ACC112 (cell line): Measurements from ENCODE around the gene TCERG1L.

Experiments
- H2AFZ ChIP-seq: fragments of 200-600 bp; sonication (generic); one replicate; pipeline ENCODE4 v1.6.0; 2017; ENCODE audit warnings: antibody characterized with exemption, low read length; ENCODE audit not compliant: unreplicated experiment
- H3K27ac ChIP-seq: fragments of 200-600 bp; sonication (generic); 2 replicates; pipeline ENCODE4 v1.5.1; 2014; ENCODE audit warnings: low read depth, mild to moderate bottlenecking, antibody characterized with exemption, low read length, moderate library complexity
- H3K27me3 ChIP-seq: fragments of 200-600 bp; sonication (generic); 2 replicates; pipeline ENCODE4 v1.6.1; 2014; ENCODE audit warnings: mild to moderate bottlenecking, antibody characterized with exemption, low read length, moderate library complexity, mixed read lengths; ENCODE audit not compliant: insufficient read depth
- H3K36me3 ChIP-seq: fragments of 200-600 bp; sonication (generic); 2 replicates; pipeline ENCODE4 v1.6.1; 2016; ENCODE audit warnings: mild to moderate bottlenecking, antibody characterized with exemption, low read length, moderate library complexity, mixed read lengths; ENCODE audit not compliant: insufficient read depth
- H3K4me1 ChIP-seq: fragments of 200-600 bp; sonication (generic); one replicate; pipeline ENCODE4 v1.6.1; 2016; ENCODE audit warnings: low read length, mixed read lengths; ENCODE audit not compliant: insufficient read depth, unreplicated experiment, control insufficient read depth
- H3K4me3 ChIP-seq: fragments of 200-600 bp; sonication (generic); 2 replicates; pipeline ENCODE4 v1.5.1; 2014; ENCODE audit warnings: mild to moderate bottlenecking, low read depth, low read length
- H3K79me2 ChIP-seq: fragments of 200-600 bp; sonication (generic); one replicate; pipeline ENCODE4 v1.6.0; 2016; ENCODE audit warnings: low read length; ENCODE audit not compliant: control insufficient read depth, unreplicated experiment, insufficient read depth

Gene TCERG1L

DNA sequence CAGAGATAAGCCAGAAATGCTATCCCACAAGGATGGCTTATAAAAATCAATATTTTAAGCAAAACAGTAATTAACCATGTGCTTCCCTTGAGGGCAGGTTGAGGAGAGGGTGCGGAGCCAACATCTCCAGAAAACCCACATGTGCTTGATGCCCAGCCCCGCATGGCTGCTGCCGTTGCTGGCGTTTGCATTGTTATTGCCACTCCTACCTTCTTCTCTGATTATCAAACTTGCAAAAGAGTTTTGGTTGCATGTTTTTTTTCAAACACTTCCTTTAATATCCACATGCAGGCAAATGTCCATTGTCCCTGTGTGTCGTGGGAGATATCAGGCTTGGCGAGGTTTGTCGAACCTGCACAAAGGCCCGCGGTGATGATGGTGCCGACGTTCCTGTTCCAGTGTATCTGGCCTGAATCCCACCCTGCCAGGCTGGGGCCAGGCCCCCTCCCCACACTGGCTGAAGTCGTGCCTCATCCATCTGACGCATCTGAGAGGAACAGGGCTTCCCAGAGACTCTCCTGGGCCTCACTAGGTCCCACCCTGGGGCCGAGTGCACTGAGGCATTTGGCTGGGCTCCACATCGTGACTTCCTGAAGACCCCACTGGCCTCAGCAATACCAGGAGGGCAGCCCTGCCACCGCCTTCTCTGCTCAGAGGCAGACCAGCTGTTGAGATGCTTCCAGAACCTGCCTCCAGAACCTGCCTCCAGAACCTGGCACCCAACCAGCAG, 40.9 kb downstream of the TCERG1L start:
- H3K79me2 ChIP-seq: no peaks in the 10 kb centered on the region
- no peak overlapping the region for H3K4me3 ChIP-seq
- no peak overlapping the region for H3K27ac ChIP-seq
- H3K36me3 ChIP-seq: no peaks in the 10 kb centered on the region
- no peak overlapping the region for H2AFZ ChIP-seq
- no peaks in the 10 kb centered on the region for H3K4me1 ChIP-seq
- no peaks in the 10 kb centered on the region for H3K27me3 ChIP-seq

DNA sequence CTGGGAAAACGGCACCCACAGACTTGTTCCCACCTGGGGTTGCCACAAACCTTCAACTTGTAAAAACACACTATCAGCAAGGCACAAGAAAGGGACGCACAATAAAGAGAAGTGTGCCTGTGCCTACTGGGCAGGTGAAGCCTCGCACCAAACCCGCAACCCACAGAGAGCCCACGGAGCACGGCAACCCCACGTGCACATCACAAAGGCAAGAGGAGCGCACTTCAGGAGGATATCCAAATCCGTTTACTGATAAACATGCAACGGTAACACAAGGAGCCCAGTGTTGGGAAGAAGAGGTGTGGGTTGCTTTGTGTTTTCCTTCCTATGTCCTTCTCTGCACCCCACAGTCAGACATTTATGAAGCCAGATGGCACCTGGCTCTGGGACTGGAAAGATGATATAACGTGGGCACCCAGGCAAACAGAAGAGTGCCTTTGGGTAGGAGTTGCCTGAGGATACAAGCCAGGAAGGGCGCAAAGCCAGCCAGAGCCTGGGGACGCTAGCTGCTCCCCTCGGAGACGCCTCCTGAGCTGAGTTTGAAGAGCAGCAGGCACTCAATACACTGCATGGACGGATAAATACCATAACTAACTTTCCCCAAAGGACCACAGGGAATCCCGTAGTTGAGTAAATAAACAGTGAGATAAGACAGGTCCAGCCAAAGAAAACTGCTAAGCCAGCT, 41.6 kb downstream of the TCERG1L start:
- Histone ChIP-seq H3K27me3 (no peaks in the 10 kb centered on the region), H3K4me1 (no peaks in the 10 kb centered on the region), H3K4me3 (no peak overlapping the region), H2AFZ (no peak overlapping the region), H3K27ac (no peak overlapping the region), H3K79me2 (no peaks in the 10 kb centered on the region), H3K36me3 (no peaks in the 10 kb centered on the region)

DNA sequence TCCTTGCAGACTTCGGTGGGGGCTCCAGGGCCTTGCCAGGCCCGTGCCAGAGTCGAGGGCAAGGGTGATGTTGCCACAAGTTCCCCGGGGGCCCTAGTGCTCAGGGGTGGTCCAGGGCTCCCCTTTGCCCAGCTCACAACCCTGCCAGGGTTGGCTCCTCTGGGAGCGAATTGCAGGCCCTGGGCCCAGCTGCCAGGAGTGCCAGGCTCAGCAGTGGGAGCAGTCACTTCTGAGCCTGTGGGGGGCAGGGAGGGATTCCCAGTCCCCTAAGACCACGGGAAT, 43.8 kb downstream of the TCERG1L start:
- Histone ChIP-seq H3K4me1 (no peaks in the 10 kb centered on the region), H2AFZ (no peak overlapping the region), H3K36me3 (no peaks in the 10 kb centered on the region), H3K27me3 (no peaks in the 10 kb centered on the region), H3K27ac (no peak overlapping the region), H3K4me3 (no peak overlapping the region), H3K79me2 (no peaks in the 10 kb centered on the region)

DNA sequence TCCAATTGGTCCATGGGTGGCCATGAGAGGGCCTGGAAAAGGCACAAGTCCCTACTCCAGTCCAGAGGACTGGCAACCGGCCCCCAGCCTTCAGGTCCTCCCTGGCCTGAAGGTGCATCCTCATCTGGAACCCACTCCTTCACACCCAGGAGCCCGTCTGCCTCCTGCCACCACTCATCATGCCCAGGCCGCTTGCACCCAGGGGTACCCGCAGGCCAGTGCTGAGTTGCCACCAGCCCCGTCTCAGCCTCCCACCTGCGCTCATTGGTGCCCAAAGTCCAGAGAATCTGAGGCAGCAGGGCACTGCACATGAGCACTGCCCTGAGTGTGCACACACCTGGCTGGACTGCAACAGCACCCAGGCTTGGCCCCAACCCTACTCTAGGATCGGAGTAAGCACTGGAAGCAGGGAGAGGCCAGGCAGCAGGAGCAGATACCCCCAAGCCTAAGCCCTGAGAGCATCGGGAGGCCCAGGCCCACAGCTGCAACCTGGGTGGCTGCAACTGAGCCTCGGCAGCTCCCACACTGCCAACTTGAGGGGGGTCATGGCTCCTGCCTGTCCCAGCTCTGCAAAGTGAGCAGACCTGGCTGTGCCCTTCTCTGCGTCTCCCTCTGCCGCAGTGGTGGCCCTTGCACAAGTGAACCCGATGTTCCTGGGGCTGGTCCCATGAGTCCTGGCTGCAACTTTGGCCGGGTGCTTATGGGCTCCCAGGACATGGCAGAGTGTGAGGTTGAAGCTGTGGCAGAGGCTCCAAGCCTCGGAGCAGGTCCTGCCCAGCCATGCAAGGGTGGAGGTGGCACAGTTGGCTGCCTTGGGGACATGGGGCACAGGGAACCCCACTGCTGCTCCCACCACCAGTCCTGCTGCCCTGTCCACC, 44.3 kb downstream of the TCERG1L start:
- Histone ChIP-seq H3K4me1 (no peaks in the 10 kb centered on the region), H3K27me3 (no peaks in the 10 kb centered on the region)

DNA sequence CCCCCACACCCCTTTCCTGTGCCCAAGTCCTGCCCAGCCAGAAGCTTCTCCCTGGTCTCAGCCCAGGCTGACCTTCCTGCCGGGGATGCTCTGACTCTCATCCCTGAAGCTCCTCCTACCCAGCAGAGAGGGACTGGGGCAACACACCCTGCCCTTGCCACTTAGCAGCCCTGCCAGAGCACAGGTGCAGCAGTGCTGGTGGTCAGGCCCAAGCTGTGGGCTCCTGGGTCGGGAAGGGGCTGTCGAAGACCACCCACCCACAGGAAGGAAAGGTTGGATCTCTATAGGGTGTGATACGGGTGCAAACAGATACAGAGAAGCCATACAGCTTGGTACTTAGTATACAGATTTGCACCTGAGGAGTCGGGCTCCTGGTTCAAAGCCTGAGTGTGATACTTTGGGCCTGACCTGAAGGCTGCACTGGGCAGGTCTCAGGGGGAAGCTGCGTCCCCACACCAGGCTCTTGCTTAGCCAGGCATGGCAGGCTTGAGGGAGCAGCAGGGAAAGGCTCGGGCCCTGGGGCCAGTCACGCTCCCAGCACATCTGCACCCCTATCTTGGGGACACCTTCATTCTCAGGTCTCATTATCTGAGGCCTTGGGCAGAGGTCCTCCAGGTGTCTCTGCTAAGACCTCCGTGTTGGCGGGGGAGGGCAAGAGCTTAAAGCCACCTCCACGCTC, 47.3 kb downstream of the TCERG1L start:
- H3K27me3 ChIP-seq: no peaks in the 10 kb centered on the region
- H3K27ac ChIP-seq: no peak overlapping the region
- no peaks in the 10 kb centered on the region for H3K79me2 ChIP-seq
- H3K4me1 ChIP-seq: no peaks in the 10 kb centered on the region
- no peak overlapping the region for H3K4me3 ChIP-seq
- no peaks in the 10 kb centered on the region for H3K36me3 ChIP-seq
- no peak overlapping the region for H2AFZ ChIP-seq

More for the DNA sequence above, 44.3 kb downstream of the TCERG1L start:
- Histone ChIP-seq H3K27ac (no peak overlapping the region), H3K79me2 (no peaks in the 10 kb centered on the region), H3K36me3 (no peaks in the 10 kb centered on the region), H3K4me3 (no peak overlapping the region), H2AFZ (no peak overlapping the region)

DNA sequence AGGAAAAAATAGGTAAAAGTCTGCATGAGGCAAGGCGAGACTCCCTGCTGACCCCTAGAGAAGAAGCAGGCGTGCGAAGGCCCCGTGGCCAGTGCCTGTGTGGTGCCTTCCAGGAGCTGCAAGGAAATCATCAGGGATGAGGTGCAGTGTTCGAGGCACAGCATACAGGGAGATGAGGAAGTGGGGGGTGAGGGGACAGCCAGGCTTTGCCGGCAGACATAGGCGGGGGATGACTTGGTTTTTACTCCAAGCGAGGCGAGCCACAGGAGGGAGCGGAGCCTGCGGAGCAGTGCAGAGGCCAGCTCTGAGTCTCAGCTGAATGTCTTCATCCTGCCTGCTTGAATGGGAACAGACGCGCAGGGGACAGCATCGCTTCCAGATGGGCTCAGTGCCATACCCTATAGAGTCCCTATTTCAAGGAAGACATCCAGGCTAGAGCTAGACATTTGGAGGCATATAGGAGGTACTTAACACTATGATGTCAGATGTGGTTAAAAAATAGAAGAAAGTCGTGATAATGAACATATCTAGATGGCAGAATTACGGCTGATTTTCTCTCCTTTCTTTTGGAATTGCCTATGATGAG, 49.5 kb downstream of the TCERG1L start:
- no peaks in the 10 kb centered on the region for H3K4me1 ChIP-seq
- no peak overlapping the region for H3K27ac ChIP-seq
- H3K36me3 ChIP-seq: no peaks in the 10 kb centered on the region
- H2AFZ ChIP-seq: no peak overlapping the region
- no peak overlapping the region for H3K4me3 ChIP-seq
- H3K79me2 ChIP-seq: no peaks in the 10 kb centered on the region
- H3K27me3 ChIP-seq: no peaks in the 10 kb centered on the region

DNA sequence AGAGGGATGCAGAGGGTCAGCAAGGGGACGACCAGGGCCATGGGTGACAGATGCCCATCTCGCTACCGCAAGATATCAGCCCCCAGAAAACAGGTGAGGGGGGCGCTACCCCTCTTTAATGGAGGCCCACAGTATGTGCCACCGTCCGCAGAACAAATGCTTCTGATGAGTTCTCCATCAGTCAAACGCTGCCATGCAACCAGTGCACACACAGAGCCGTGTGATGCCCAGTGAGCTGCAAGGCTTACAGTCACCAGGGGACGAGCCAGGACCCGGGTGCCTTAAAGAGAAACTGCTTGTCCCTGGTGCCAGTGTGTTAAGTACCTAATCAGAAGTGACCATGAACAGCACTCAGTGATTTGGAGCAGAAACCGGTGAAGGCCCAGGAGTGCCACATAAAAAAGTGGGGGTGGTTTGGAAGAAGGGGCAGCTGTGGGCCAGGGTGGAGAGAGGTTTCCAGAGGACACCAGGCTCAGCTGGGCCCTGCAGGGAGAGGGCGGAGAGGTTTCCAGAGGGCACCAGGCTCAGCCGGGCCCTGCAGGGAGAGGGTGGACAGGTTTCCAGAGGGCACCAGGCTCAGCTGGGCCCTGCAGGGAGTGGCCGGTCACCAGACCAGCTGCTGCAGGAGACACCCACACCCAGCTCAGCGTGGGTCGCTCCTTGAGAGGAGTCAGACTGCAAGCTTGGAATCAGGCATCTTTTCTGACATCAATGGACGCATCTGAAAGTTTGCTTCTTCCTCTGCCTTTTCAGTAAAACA, 50.9 kb downstream of the TCERG1L start:
- no peaks in the 10 kb centered on the region for H3K36me3 ChIP-seq

DNA sequence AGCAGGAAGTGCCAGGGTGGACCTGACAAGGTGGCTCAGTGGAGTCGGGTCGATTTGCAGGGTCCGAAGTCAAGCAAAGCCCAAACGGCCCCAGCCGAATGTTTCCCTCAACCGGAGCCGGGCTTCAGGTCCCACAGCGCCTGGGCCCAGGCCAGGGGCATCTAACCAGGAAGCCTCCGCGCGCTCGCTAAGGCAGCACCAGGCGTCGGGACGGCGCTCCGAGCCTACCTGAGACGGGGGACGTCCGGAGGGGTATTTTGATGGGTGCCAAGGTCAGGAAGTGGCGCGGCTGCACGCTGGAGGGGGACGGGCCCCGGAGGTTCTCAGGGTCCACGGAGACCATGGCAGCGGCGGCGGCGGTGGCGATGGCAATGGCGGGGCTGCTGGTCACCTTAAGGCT, 51.5 kb downstream of the TCERG1L start:
- no peaks in the 10 kb centered on the region for H3K79me2 ChIP-seq
- H3K36me3 ChIP-seq: no peaks in the 10 kb centered on the region
- H3K27me3 ChIP-seq: no peaks in the 10 kb centered on the region
- H3K4me1 ChIP-seq: no peaks in the 10 kb centered on the region
- no peak overlapping the region for H2AFZ ChIP-seq
- no peak overlapping the region for H3K4me3 ChIP-seq
- no peak overlapping the region for H3K27ac ChIP-seq

More for the DNA sequence above, 50.9 kb downstream of the TCERG1L start:
- Histone ChIP-seq H3K27me3 (no peaks in the 10 kb centered on the region), H3K27ac (no peak overlapping the region), H3K4me3 (no peak overlapping the region), H2AFZ (no peak overlapping the region), H3K79me2 (no peaks in the 10 kb centered on the region), H3K4me1 (no peaks in the 10 kb centered on the region)

DNA sequence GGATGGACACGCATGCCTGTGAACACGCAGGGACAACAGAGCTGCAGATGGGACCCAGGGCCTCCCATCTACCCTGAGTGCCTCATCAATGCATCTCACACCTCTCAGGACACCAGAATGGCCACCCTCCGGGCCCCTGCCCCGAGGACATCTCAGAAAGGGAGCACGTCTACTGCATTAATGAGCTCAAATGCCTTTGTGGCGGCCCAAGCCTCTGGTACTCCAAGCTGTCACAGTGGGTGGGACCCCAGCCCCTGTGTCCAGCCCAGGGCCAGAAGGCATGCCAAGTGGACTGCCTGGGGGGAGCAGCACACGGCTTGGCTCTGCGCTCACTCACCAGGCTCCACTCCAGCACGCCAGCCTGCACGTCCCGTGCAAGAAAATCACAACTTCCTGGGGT, 52.0 kb downstream of the TCERG1L start:
- Histone ChIP-seq H3K79me2 (no peaks in the 10 kb centered on the region), H3K27ac (no peak overlapping the region), H3K27me3 (no peaks in the 10 kb centered on the region), H3K4me3 (no peak overlapping the region), H2AFZ (no peak overlapping the region), H3K4me1 (no peaks in the 10 kb centered on the region), H3K36me3 (no peaks in the 10 kb centered on the region)

DNA sequence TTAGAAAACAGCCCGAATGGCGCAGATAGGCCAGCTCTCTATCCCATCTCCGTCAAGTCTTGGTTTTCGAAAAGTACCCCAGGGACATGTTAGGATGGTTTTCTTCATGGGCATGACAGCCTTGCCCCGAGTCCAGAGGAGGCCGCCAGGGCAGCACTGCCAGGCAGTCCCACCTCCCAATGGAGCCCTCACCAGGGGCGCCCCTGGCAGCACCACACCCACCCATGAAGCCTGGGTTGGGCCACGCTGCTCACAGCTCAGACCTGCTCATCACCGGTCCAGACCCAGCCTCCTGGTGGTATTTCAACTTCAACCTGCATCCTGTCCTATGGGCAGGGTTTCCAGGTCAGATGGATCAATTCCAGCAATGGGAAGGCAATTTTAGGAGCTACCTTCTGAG, 53.3 kb downstream of the TCERG1L start:
- no peak overlapping the region for H3K4me3 ChIP-seq
- H3K4me1 ChIP-seq: no peaks in the 10 kb centered on the region
- H3K79me2 ChIP-seq: no peaks in the 10 kb centered on the region
- H3K36me3 ChIP-seq: no peaks in the 10 kb centered on the region
- no peak overlapping the region for H2AFZ ChIP-seq
- H3K27ac ChIP-seq: no peak overlapping the region
- H3K27me3 ChIP-seq: no peaks in the 10 kb centered on the region
